GM12892 (cell line): Measurements from ENCODE around the gene SLBP.

Experiments
- DNase-seq: peaks from one replicate; pipeline ENCODE4 v3.0.0; 2011; ENCODE audit not compliant: insufficient read length
- FAIRE-seq: peaks from 2 replicates; lab custom pipeline; 2011; peaks lifted over from hg19 to GRCh38; lab: Jason Lieb, UNC
- POLR2A ChIP-seq: IDR thresholded peaks from 2 replicates; pipeline ENCODE4 v1.6.1; 2011; ENCODE audit warnings: low read depth, low read length, control low read depth
- POLR2AphosphoS5 ChIP-seq: IDR thresholded peaks from 2 replicates; pipeline ENCODE4 v1.6.1; 2011; ENCODE audit warnings: low read depth, low read length, control low read depth
- TAF1 ChIP-seq: IDR thresholded peaks from 2 replicates; pipeline ENCODE4 v1.6.1; 2011; ENCODE audit warnings: low read depth, mild to moderate bottlenecking, control low read depth, low read length, borderline replicate concordance

The SLBP gene

GRCh38 chr4:1722551-1723118 lies 10.5 kb upstream of the SLBP start:
- peak; percentile 77 for FAIRE-seq
- TF ChIP-seq POLR2AphosphoS5 (no peak), POLR2A (no peak), TAF1 (no peak)
- DNase-seq: no peak

DNA sequence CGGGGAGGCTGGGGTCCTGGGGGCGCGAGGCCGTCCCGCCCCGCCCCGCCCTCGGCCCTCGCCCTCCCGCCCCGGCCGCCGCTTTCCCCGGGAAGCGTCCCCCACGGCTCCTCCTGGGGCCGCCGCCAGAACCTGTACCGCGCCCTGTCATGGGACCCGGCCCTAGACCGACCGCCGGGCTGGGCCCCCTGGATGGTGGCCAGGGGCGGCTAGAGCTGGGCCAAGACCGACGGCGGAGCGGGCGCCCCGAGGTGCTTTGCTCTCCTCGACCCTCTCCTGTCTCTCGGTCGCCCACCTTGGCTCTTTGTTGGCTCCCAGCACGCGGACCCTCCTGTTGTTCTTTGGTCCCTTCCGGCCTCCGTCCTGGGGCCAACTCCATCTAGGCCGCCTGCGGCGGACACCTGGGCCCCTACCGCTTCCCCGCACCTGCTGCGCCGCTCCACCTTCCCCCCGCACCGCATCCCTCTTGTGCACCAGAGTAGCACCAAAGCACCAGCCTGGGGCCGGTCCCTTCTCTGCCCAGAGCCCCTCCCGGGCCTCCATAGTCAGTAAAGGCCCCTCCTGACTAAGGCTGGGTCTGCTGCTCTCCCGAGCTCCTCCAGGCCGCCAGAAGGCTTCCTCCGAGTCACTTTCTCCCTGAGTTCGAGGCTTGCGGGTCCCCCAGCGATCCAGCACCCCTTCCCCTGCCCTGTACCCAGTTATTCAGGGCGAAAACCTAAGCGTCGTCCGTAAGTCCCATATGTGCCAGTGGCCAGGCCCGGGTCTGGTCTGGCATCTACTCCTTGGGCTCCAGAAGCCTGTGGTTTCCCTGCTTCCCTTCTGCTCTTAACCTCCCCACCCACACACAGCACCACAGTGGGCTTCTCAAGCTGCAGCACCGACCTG lies 9.8 kb upstream of the SLBP start:
- TF ChIP-seq POLR2AphosphoS5 (no peak), TAF1 (no peak), POLR2A (no peak)
- DNase-seq (no peak), FAIRE-seq (peak; percentile 14)

GRCh38 chr4:1721003-1721665 lies 9.0 kb upstream of the SLBP start, which contains the start of the genes TACC3 and TMEM129:
Gene TACC3 (plus strand): TSS chr4:1721521. CDS start chr4:1723422, 1,901 bp downstream.
Gene TMEM129 (minus strand): TSS chr4:1721323. CDS start chr4:1720837, 486 bp downstream.
- TF ChIP-seq TAF1: no peak
- peak; percentile 29; the same call in 1 of the 2 replicates for TF ChIP-seq POLR2A
- DNase-seq: peak; percentile 98
- peak; percentile 90 for FAIRE-seq

DNA sequence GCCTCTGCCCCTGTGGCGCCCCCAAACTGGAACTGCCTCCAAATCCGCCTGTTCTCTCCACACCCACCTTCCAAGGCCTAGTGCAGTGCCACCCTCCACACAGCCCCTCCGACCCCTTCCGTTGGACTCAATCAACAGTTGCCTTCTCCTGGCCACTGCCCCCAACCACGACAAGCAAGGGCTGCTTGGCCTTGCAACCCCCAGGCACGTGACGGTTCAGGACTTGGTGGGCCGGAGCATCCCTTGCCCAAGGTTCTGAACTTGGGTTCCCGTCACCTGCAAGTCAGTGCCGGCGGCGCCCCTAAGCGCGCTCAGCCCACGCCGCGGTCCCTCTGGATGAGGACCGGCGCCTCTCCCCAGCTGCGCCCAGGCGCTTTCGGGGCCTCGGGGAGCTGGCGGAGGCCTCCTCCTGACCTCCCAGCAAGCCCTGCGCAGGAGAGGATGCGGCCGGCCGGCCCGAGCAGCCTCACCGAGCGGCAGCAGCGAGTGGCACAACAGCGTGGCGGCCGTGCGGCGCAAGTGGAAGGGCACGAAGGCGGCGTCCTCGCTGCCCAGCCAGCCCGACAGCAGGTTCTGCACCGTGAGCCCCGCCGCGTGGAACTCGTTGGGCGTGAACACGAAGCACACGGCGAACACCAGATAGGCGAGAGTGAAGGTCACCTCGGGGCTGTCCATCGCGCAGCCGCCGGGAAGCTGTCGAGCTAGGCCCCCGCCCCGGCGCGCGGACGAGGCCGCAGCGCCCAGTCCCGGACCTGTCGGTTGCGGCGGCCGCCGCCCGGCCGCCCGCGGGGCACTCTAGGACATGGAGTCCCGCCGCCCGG lies 8.3 kb upstream of the SLBP start:
- no peak for TF ChIP-seq TAF1
- TF ChIP-seq POLR2AphosphoS5: peak; percentile 67; the same call in 1 of the 2 replicates
- DNase-seq: no peak
- FAIRE-seq: peak; percentile 79

- peak; percentile 24; the same call in 1 of the 2 replicates for TF ChIP-seq POLR2AphosphoS5
- TF ChIP-seq POLR2A: no peak
- TF ChIP-seq TAF1: no peak
- no peak for DNase-seq
- no peak for FAIRE-seq
Observed at GRCh38 chr4:1718095-1718850, 6.2 kb upstream of the SLBP start.

- DNase-seq (no peak), FAIRE-seq (no peak)
- TF ChIP-seq POLR2AphosphoS5: no peak
- peak; percentile 32; the same call in 1 of the 2 replicates for TF ChIP-seq POLR2A
Observed at GRCh38 chr4:1717129-1718094, 5.3 kb upstream of the SLBP start.

GRCh38 chr4:1716065-1716945 lies 4.2 kb upstream of the SLBP start:
- DNase-seq (no peak), FAIRE-seq (no peak)
- TF ChIP-seq TAF1: no peak
- TF ChIP-seq POLR2AphosphoS5: no peak
- no peak for TF ChIP-seq POLR2A

DNA sequence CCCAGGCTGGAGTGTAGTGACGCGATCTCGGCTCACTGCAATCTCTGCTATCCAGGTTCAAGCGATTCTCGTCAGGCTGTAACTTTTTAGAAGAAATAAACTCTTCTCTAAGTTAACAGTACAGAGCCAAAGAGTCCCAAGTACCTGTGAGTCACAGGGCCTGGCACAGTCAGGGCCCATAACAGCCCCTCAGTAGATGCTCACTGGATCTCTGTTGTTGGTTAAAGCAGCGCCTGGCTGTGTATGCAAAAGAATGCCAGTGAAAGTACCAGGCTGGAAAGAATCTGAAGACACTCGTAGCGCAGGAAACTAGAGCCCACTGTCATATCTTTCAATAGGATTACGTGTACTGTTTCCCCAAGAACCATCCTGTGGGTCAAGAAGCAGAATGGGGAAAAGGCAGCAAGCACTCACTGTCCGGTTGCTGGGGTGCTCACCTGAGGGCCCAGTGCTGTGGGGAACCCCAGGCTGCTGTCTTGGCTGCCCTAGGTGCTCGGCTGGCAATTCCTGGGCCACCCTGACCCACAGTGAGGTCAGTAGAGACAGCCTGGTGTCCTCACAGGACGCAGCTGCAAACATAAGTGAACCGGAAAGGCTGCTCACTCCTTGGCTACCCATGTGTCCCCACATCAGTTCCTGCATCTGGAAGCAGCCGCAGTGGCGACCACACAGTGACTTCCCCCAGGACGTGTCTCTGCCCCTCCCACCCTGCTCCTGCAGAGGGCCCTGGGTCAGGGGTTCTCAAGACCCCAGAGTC lies 3.1 kb upstream of the SLBP start:
- no peak for DNase-seq
- TF ChIP-seq POLR2A (peak; percentile 36; the same call in 1 of the 2 replicates), POLR2AphosphoS5 (no peak)
- peak; percentile 84 for FAIRE-seq
